SK-N-MC (cell line): ENCODE data around the gene DOCK1.

Source experiments
- EZH2 ChIP-seq: fragments of 200-600 bp; sonication (generic); IDR thresholded peaks from one replicate; pipeline ENCODE4 v1.6.1; 2017; ENCODE audit warnings: antibody characterized with exemption
- FOXP2 ChIP-seq: optimal IDR thresholded peaks from 2 replicates; pipeline ENCODE3; 2011; ENCODE audit warnings: mild to moderate bottlenecking, moderate library complexity; ENCODE audit not compliant: insufficient read depth; ENCODE audit errors: extremely low read length, control extremely low read depth
- POLR2AphosphoS5 ChIP-seq: IDR thresholded peaks from 2 replicates; pipeline ENCODE4 v1.6.1; 2012; ENCODE audit warnings: mild to moderate bottlenecking, low read depth, low read length, borderline replicate concordance

GRCh38 chr10:127459918-127460317 is 554.7 kb downstream of the DOCK1 start:
- TF ChIP-seq POLR2AphosphoS5 (no peak), EZH2 (no peak), FOXP2 (no peak)
